ENCODE measurements around the gene ATP6V1C2.

- no peak for TF ChIP-seq CTCF (IDR thresholded peaks at IDR 0.05; ENCODE audit: extremely low read depth in 1 of 2, insufficient read depth in 1 of 2, low read depth in 1 of 2, low read length in 2 of 2)
- no peak for TF ChIP-seq POLR2A (IDR thresholded peaks at IDR 0.05; ENCODE audit: low read depth, low read length)
- TF ChIP-seq MAX (IDR thresholded peaks at IDR 0.05; ENCODE audit: insufficient read depth, insufficient read length), result no peak
- TF ChIP-seq POLR2AphosphoS5 (IDR thresholded peaks at IDR 0.05; ENCODE audit: insufficient read depth, low read depth, low read length), result no peak
- no peak for TF ChIP-seq FOS (IDR thresholded peaks at IDR 0.05; ENCODE audit: borderline replicate concordance, insufficient read depth, low read length)
- TF ChIP-seq EZH2 (IDR thresholded peaks at IDR 0.05; ENCODE audit: borderline replicate concordance, low read depth, low read length, severe bottlenecking), result no peak
- no peak for TF ChIP-seq JUN (IDR thresholded peaks at IDR 0.05; ENCODE audit: borderline replicate concordance, insufficient read depth, insufficient read length, low read depth)
- TF ChIP-seq MYC (IDR thresholded peaks at IDR 0.05; ENCODE audit: low read depth, low read length), result no peak
Measured at GRCh38 chr2:10675131-10675530, 46.3 kb upstream of the ATP6V1C2 start.

Measured in endothelial cell of umbilical vein (primary cell).